Breast epithelium (tissue), 4 donors: Measurements from ENCODE around the gene SATB1. TPM values are rescaled to one million over a fixed set of nuclear protein-coding genes. Genes with fewer than 3 reads are reported as not detected.
"Not testable (repeated sequence)": the region's sequence is repeated elsewhere in the genome, so short reads cannot be mapped to it uniquely, and the experiment has no call there.

Source experiments
- DNase-seq, 2 donors: peaks; one replicate each; pipeline ENCODE4 v3.0.0-alpha.2; 2019; ENCODE audit warnings: low spot score in 2 of 2
- H3K27ac ChIP-seq, 2 donors: fragments of 200-600 bp; sonication (generic) in 1 of 2; one replicate each; pipeline ENCODE4 v1.5.1; 2016 to 2019; ENCODE audit warnings: mild to moderate bottlenecking in 1 of 2
- H3K27me3 ChIP-seq, 2 donors: fragments of 200-600 bp; sonication (generic) in 1 of 2; one replicate each; pipeline versions ENCODE4 v1.5.1 to v1.6.0; 2017 to 2019; ENCODE audit warnings: control low read depth in 1 of 2, mild to moderate bottlenecking in 1 of 2
- H3K36me3 ChIP-seq: fragments of 200-600 bp; one replicate; pipeline ENCODE4 v1.5.1; 2019
- H3K4me1 ChIP-seq, 2 donors: fragments of 200-600 bp; sonication (generic); one replicate each; pipeline ENCODE4 v1.5.1; 2016 to 2019; ENCODE audit warnings: control low read depth in 1 of 2
- H3K4me3 ChIP-seq, 3 donors: fragments of 200-600 bp; sonication (generic); 1 replicate in 2 of 3; 2 replicates in 1 of 3; pipeline ENCODE4 v1.5.1; 2016 to 2019; ENCODE audit warnings: mild to moderate bottlenecking in 3 of 3, moderate library complexity in 2 of 3
- H3K9me3 ChIP-seq, 2 donors: fragments of 200-600 bp; sonication (generic) in 1 of 2; one replicate each; pipeline ENCODE4 v1.5.1; 2016 to 2019; ENCODE audit warnings: control low read depth in 1 of 2
- CTCF ChIP-seq, 3 donors: fragments of 450-650 bp; IDR thresholded peaks; one replicate each; pipeline ENCODE4 v1.5.1; 2016 to 2017; ENCODE audit warnings: antibody characterized with exemption in 3 of 3, mild to moderate bottlenecking in 3 of 3, moderate library complexity in 3 of 3
- POLR2A ChIP-seq: fragments of 450-650 bp; IDR thresholded peaks from one replicate; pipeline ENCODE4 v1.6.1; 2016; ENCODE audit warnings: antibody characterized with exemption, mild to moderate bottlenecking, moderate library complexity
- POLR2AphosphoS5 ChIP-seq, 3 donors: sonication (generic); formaldehyde crosslinking; IDR thresholded peaks; one replicate each; pipeline ENCODE4 v1.6.1; 2017; ENCODE audit warnings: antibody characterized with exemption in 3 of 3
- intact Hi-C: fragments of 100-400 bp; cut with DNase I; formaldehyde crosslinking; loops from one replicate; pipeline ENCODE4 v1.15.1; 2023; ENCODE audit warnings: low total_unique reads
- total RNA-seq, 3 donors: library from RNA; depleted of rRNA; stranded (reverse); fragments of >200 nt; gene quantifications; one replicate each; pipeline ENCODE4 v1.1.0, GENCODE V29; 2016

SATB1 gene
- total RNA-seq = 10 to 100 TPM; 25.4 to 55.5 (median 51.1) TPM

- H3K9me3 ChIP-seq = no peaks in the 10 kb centered on the region
- H3K4me1 ChIP-seq = no peaks in the 10 kb centered on the region
- H3K27me3 ChIP-seq = no peaks in the 10 kb centered on the region
- intact Hi-C loops = no loop called here
- peak within 1 kb of the TSS; percentile 78 to 90 (median 86) for H3K4me3 ChIP-seq
- no peaks in the 10 kb centered on the region for H3K36me3 ChIP-seq
- TF ChIP-seq POLR2A (no peak), POLR2AphosphoS5 (IDR thresholded peaks at IDR 0.05) (no peak), CTCF (IDR thresholded peaks at IDR 0.05) (no peak)
- H3K27ac ChIP-seq = peak within 1 kb of the TSS; percentile 88 to 91
- DNase-seq = peak; percentile 47 to 81
These were observed at the start of gene SATB1 for GRCh38 chr3:18424729-18425640. Gene SATB1 (minus strand): TSS chr3:18425339. CDS start chr3:18420967, 4,372 bp downstream.

GRCh38 chr3:18474202-18474601 lies 49.1 kb upstream of the SATB1 start:
- DNase-seq = no peak
- intact Hi-C loops = no loop called here
- no peaks in the 10 kb centered on the region for H3K4me1 ChIP-seq
- H3K4me3 ChIP-seq = no peak overlapping the region
- no peak overlapping the region for H3K27ac ChIP-seq
- no peaks in the 10 kb centered on the region for H3K36me3 ChIP-seq
- H3K27me3 ChIP-seq = no peaks in the 10 kb centered on the region
- TF ChIP-seq POLR2A (no peak), POLR2AphosphoS5 (IDR thresholded peaks at IDR 0.05) (no peak), CTCF (IDR thresholded peaks at IDR 0.05) (no peak)
- no peaks in the 10 kb centered on the region for H3K9me3 ChIP-seq

GRCh38 chr3:18469775-18470174 lies 44.6 kb upstream of the SATB1 start:
- Histone ChIP-seq H3K27me3 (no peaks in the 10 kb centered on the region), H3K27ac (no peak overlapping the region), H3K36me3 (no peaks in the 10 kb centered on the region), H3K4me1 (no peaks in the 10 kb centered on the region), H3K9me3 (no peaks in the 10 kb centered on the region), H3K4me3 (no peak overlapping the region)
- no peak for DNase-seq
- TF ChIP-seq POLR2AphosphoS5 (IDR thresholded peaks at IDR 0.05) (no peak), POLR2A (no peak), CTCF (IDR thresholded peaks at IDR 0.05) (no peak)
- intact Hi-C loops = no loop called here

GRCh38 chr3:18466136-18466535 lies 41.0 kb upstream of the SATB1 start:
- no peaks in the 10 kb centered on the region for H3K36me3 ChIP-seq
- intact Hi-C loops = no loop called here
- no peak overlapping the region for H3K4me3 ChIP-seq
- no peaks in the 10 kb centered on the region for H3K4me1 ChIP-seq
- H3K9me3 ChIP-seq = peaks cover 0 to 6% of the 10 kb centered on the region in 2 donors
- no peaks in the 10 kb centered on the region for H3K27me3 ChIP-seq
- no peak for DNase-seq
- TF ChIP-seq POLR2AphosphoS5 (IDR thresholded peaks at IDR 0.05) (no peak), CTCF (IDR thresholded peaks at IDR 0.05) (no peak), POLR2A (no peak)
- H3K27ac ChIP-seq = no peak overlapping the region

GRCh38 chr3:18454766-18455165 lies 29.6 kb upstream of the SATB1 start:
- Histone ChIP-seq H3K9me3 (no peaks in the 10 kb centered on the region), H3K27ac (no peak overlapping the region), H3K27me3 (no peaks in the 10 kb centered on the region), H3K4me3 (no peak overlapping the region), H3K4me1 (no peaks in the 10 kb centered on the region), H3K36me3 (no peaks in the 10 kb centered on the region)
- intact Hi-C loops = loop anchor here (5.0 kb wide), 1 partner anchor 73 kb away; no protein-coding TSS in a partner anchor
- TF ChIP-seq POLR2AphosphoS5 (IDR thresholded peaks at IDR 0.05) (no peak), CTCF (IDR thresholded peaks at IDR 0.05) (no peak), POLR2A (no peak)
- no peak for DNase-seq

- H3K4me3 ChIP-seq, H3K4me1 ChIP-seq, H3K27ac ChIP-seq, H3K27me3 ChIP-seq, H3K9me3 ChIP-seq, H3K36me3 ChIP-seq, DNase-seq: not testable (repeated sequence)
- intact Hi-C loops = loop anchor here (5.0 kb wide), 1 partner anchor 78 kb away; no protein-coding TSS in a partner anchor
These were observed 24.5 kb upstream of the SATB1 start for GRCh38 chr3:18449618-18450017.
